ENCODE measurements around the gene TM7SF3.

Gene TM7SF3

DNA sequence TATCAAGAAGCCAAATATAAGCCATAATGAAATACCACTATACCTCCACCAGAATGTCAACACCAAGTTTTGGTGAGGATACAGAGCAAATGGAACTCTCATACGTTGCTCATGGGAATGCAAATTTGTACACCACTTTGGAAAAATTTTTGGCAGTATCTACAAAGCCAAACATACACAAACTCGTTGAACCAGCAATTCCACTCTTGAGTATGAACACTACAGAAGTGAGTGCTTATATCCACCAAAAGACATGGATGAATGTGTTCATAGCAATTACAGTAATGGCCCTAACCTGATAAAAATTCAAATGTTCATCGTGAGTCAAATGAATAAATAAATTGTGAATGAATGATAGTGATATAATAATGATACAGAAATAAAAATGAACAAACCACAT is 43.4 kb upstream of the TM7SF3 start:
- Histone ChIP-seq H3K27ac (ENCODE audit: low read length) (no peak overlapping the region), H2AFZ (ENCODE audit: low read depth, low read length) (no peak overlapping the region), H3K36me3 (replicated peaks; ENCODE audit: low read depth, low read length) (peaks cover 11% of the 10 kb centered on the region), H3K27me3 (ENCODE audit: low read depth, low read length) (no peaks in the 10 kb centered on the region), H3K79me2 (ENCODE audit: low read length) (no peaks in the 10 kb centered on the region), H3K9me3 (ENCODE audit: insufficient read depth, low read length) (peaks cover 10% of the 10 kb centered on the region), H3K4me2 (ENCODE audit: low read length) (no peak overlapping the region), H4K20me1 (ENCODE audit: insufficient read depth, low read length) (no peaks in the 10 kb centered on the region), H3K9ac (ENCODE audit: low read length) (no peak overlapping the region), H3K4me3 (ENCODE audit: low read length) (no peak overlapping the region), H3K4me1 (ENCODE audit: low read length) (no peaks in the 10 kb centered on the region)
- TF ChIP-seq EZH2phosphoT487 (IDR thresholded peaks at IDR 0.05; ENCODE audit: low read depth): no peak
- TF ChIP-seq, protein P1, sequence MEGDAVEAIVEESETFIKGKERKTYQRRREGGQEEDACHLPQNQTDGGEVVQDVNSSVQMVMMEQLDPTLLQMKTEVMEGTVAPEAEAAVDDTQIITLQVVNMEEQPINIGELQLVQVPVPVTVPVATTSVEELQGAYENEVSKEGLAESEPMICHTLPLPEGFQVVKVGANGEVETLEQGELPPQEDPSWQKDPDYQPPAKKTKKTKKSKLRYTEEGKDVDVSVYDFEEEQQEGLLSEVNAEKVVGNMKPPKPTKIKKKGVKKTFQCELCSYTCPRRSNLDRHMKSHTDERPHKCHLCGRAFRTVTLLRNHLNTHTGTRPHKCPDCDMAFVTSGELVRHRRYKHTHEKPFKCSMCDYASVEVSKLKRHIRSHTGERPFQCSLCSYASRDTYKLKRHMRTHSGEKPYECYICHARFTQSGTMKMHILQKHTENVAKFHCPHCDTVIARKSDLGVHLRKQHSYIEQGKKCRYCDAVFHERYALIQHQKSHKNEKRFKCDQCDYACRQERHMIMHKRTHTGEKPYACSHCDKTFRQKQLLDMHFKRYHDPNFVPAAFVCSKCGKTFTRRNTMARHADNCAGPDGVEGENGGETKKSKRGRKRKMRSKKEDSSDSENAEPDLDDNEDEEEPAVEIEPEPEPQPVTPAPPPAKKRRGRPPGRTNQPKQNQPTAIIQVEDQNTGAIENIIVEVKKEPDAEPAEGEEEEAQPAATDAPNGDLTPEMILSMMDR (IDR thresholded peaks at IDR 0.05; ENCODE audit: low read depth, low read length): no peak

DNA sequence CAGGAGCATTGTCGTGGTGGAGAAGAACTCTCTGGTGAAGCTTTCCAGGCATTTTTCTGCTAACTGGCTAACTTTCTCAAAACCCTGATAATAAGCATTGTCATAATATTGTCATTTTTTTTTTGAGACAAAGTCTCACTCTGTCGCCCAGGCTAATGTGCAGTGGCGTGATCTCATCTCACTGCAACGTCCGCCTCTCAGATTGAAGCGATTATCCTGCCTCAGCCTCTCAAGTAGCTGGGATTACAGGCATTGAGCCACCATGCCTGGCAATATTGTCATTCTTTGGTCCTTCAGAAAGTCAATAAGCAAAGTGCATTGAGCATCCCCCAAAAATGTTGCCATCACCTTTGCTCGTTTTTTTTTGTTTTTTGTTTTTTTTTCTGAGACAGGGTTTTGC is 41.8 kb upstream of the TM7SF3 start:
- TF ChIP-seq, protein P1 (IDR thresholded peaks at IDR 0.05; ENCODE audit: low read depth, low read length): no peak
- no peak for TF ChIP-seq EZH2phosphoT487 (IDR thresholded peaks at IDR 0.05; ENCODE audit: low read depth)
- H3K9me3 ChIP-seq (ENCODE audit: insufficient read depth, low read length): 0 out of 2 replicates have a peak, but pooled peaks cover 2% of the 10 kb centered on the region

DNA sequence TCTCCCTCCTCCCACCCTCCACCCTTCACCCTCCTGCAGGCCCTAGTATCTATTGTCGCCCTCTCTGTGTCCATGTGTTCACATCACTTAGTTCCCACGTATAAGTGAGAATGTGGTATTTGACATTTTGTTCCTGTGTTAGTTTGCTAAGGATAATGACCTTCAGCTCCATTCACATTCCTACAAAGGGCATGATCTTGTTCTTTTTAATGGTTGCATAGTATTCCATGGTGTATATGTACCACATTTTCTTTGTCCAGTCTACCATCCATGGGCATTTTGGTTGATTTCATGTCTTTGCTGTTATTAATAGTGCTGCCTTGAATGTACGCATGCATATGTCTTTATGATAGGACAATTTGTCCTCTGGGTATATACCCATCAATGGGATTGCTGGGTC is 38.6 kb upstream of the TM7SF3 start:
- Histone ChIP-seq H4K20me1 (ENCODE audit: insufficient read depth, low read length) (no peaks in the 10 kb centered on the region), H3K4me3 (ENCODE audit: low read length) (no peak overlapping the region), H3K9ac (ENCODE audit: low read length) (no peak overlapping the region), H3K9me3 (ENCODE audit: insufficient read depth, low read length) (no peaks in the 10 kb centered on the region), H2AFZ (ENCODE audit: low read depth, low read length) (no peak overlapping the region), H3K27ac (ENCODE audit: low read length) (no peak overlapping the region), H3K27me3 (ENCODE audit: low read depth, low read length) (no peaks in the 10 kb centered on the region), H3K4me1 (ENCODE audit: low read length) (no peaks in the 10 kb centered on the region), H3K36me3 (replicated peaks; ENCODE audit: low read depth, low read length) (no peaks in the 10 kb centered on the region), H3K79me2 (ENCODE audit: low read length) (no peaks in the 10 kb centered on the region), H3K4me2 (ENCODE audit: low read length) (no peak overlapping the region)
- TF ChIP-seq, protein P1 (IDR thresholded peaks at IDR 0.05; ENCODE audit: low read depth, low read length): no peak
- TF ChIP-seq EZH2phosphoT487 (IDR thresholded peaks at IDR 0.05; ENCODE audit: low read depth): no peak

More for the DNA sequence above, 41.8 kb upstream of the TM7SF3 start:
- H3K4me1 ChIP-seq (ENCODE audit: low read length): no peaks in the 10 kb centered on the region
- no peak overlapping the region for H3K9ac ChIP-seq (ENCODE audit: low read length)
- no peaks in the 10 kb centered on the region for H3K27me3 ChIP-seq (ENCODE audit: low read depth, low read length)
- no peak overlapping the region for H3K27ac ChIP-seq (ENCODE audit: low read length)
- H3K79me2 ChIP-seq (ENCODE audit: low read length): no peaks in the 10 kb centered on the region
- no peak overlapping the region for H3K4me3 ChIP-seq (ENCODE audit: low read length)
- no peaks in the 10 kb centered on the region for H4K20me1 ChIP-seq (ENCODE audit: insufficient read depth, low read length)
- H2AFZ ChIP-seq (ENCODE audit: low read depth, low read length): no peak overlapping the region
- no peak overlapping the region for H3K4me2 ChIP-seq (ENCODE audit: low read length)
- peaks cover 4% of the 10 kb centered on the region for H3K36me3 ChIP-seq (replicated peaks; ENCODE audit: low read depth, low read length)

DNA sequence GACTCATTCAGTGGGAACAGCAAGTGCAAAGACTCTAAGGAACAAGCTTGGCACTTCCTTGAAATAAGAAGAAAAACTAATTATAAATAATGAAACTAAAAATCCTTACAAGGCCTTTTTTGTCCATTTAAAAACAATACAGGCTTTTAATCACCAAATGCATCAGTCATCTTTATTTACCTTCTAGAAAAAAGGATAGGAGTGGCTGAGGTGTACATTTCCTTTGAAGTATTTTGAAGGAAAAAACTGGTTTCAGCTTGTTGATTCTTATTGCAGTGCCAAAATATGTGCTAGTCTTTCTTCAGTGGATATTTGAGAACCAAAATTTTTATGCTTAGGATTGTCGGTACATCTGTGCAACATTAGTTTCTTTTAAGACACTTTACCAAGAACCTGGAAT is 38.0 kb upstream of the TM7SF3 start:
- no peak overlapping the region for H3K4me2 ChIP-seq (ENCODE audit: low read length)
- H3K27ac ChIP-seq (ENCODE audit: low read length): no peak overlapping the region

More for the DNA sequence above, 38.0 kb upstream of the TM7SF3 start:
- H4K20me1 ChIP-seq (ENCODE audit: insufficient read depth, low read length): no peaks in the 10 kb centered on the region
- H3K36me3 ChIP-seq (replicated peaks; ENCODE audit: low read depth, low read length): no peaks in the 10 kb centered on the region
- no peak for TF ChIP-seq EZH2phosphoT487 (IDR thresholded peaks at IDR 0.05; ENCODE audit: low read depth)
- TF ChIP-seq, protein P1 (IDR thresholded peaks at IDR 0.05; ENCODE audit: low read depth, low read length): no peak
- H2AFZ ChIP-seq (ENCODE audit: low read depth, low read length): no peak overlapping the region
- H3K4me1 ChIP-seq (ENCODE audit: low read length): no peaks in the 10 kb centered on the region
- no peak overlapping the region for H3K9ac ChIP-seq (ENCODE audit: low read length)
- H3K9me3 ChIP-seq (ENCODE audit: insufficient read depth, low read length): no peaks in the 10 kb centered on the region
- no peaks in the 10 kb centered on the region for H3K79me2 ChIP-seq (ENCODE audit: low read length)
- H3K27me3 ChIP-seq (ENCODE audit: low read depth, low read length): no peaks in the 10 kb centered on the region
- no peak overlapping the region for H3K4me3 ChIP-seq (ENCODE audit: low read length)
